Measurements from ENCODE around the gene KIF20B. TPM values are rescaled to one million over a fixed set of nuclear protein-coding genes. Genes with fewer than 3 reads are reported as not detected.

KIF20B gene
- total and polyA plus RNA-seq, 10 donors: 2.4 to 14.6 (median 8.6) TPM

- 47 to 92% (median 82%) methylated on average over 1 of the region's 1 CpG for WGBS, 5 donors
- Histone ChIP-seq H3K4me1 (peaks cover 0 to 8% (median 2%) of the 10 kb centered on the region in 6 donors), H3K4me3 (no peak overlapping the region), H3K9me3 (no peaks in the 10 kb centered on the region), H3K36me3 (peaks cover 0 to 68% (median 12%) of the 10 kb centered on the region in 6 donors), H3K27ac (no peak overlapping the region), H3K27me3 (replicated peaks in 1 of 7) (no peaks in the 10 kb centered on the region)
- TF ChIP-seq POLR2A (IDR thresholded peaks at IDR 0.05): no peak
- TF ChIP-seq POLR2AphosphoS5 (IDR thresholded peaks at IDR 0.05): no peak
- no peak for TF ChIP-seq CTCF (IDR thresholded peaks at IDR 0.05 in 8 of 11, conservative IDR thresholded peaks at IDR 0.05 in 3 of 11)
- intact Hi-C loops (cut with DNase I; ENCODE audit: low total_unique reads): no loop called here
- DNase-seq: no peak
Measured at GRCh38 chr10:89744026-89744425, 42.6 kb downstream of the KIF20B start.

- DNase-seq: no peak
- 88 to 96% (median 95%) methylated on average over 7 of the region's 7 CpGs for WGBS, 5 donors
- no peaks in the 10 kb centered on the region for H3K9me3 ChIP-seq
- peaks cover 0 to 58% (median 12%) of the 10 kb centered on the region in 6 donors for H3K36me3 ChIP-seq
- intact Hi-C loops (cut with DNase I; ENCODE audit: low total_unique reads): no loop called here
- no peak overlapping the region for H3K27ac ChIP-seq
- TF ChIP-seq POLR2AphosphoS5 (IDR thresholded peaks at IDR 0.05) (no peak), POLR2A (IDR thresholded peaks at IDR 0.05) (no peak), CTCF (IDR thresholded peaks at IDR 0.05 in 8 of 11, conservative IDR thresholded peaks at IDR 0.05 in 3 of 11) (no peak)
- H3K4me3 ChIP-seq: no peak overlapping the region
- H3K4me1 ChIP-seq: no peaks in the 10 kb centered on the region
- H3K27me3 ChIP-seq (replicated peaks in 1 of 7): no peaks in the 10 kb centered on the region
Measured at GRCh38 chr10:89745903-89746302, 44.5 kb downstream of the KIF20B start.

- H3K4me1 ChIP-seq: no peaks in the 10 kb centered on the region
- DNase-seq: no peak
- WGBS, 5 donors: 77 to 92% (median 86%) methylated on average over 1 of the region's 1 CpG
- no peaks in the 10 kb centered on the region for H3K27me3 ChIP-seq (replicated peaks in 1 of 7)
- no peak overlapping the region for H3K27ac ChIP-seq
- H3K9me3 ChIP-seq: no peaks in the 10 kb centered on the region
- intact Hi-C loops (cut with DNase I; ENCODE audit: low total_unique reads): no loop called here
- TF ChIP-seq POLR2AphosphoS5 (IDR thresholded peaks at IDR 0.05): no peak
- no peak for TF ChIP-seq POLR2A (IDR thresholded peaks at IDR 0.05)
- no peak for TF ChIP-seq CTCF (IDR thresholded peaks at IDR 0.05 in 8 of 11, conservative IDR thresholded peaks at IDR 0.05 in 3 of 11)
- H3K36me3 ChIP-seq: peaks cover 0 to 48% (median 11%) of the 10 kb centered on the region in 6 donors
- H3K4me3 ChIP-seq: no peak overlapping the region
Measured at GRCh38 chr10:89750441-89750840, 49.1 kb downstream of the KIF20B start.

- DNase-seq: no peak
- Histone ChIP-seq H3K36me3 (peaks cover 0 to 75% (median 4%) of the 10 kb centered on the region in 6 donors), H3K9me3 (no peaks in the 10 kb centered on the region), H3K27me3 (replicated peaks in 1 of 7) (no peaks in the 10 kb centered on the region), H3K27ac (no peak overlapping the region), H3K4me3 (no peak overlapping the region), H3K4me1 (no peaks in the 10 kb centered on the region)
- intact Hi-C loops (cut with DNase I; ENCODE audit: low total_unique reads): no loop called here
- 68 to 94% (median 82%) methylated on average over 2 of the region's 2 CpGs for WGBS, 5 donors
- no peak for TF ChIP-seq POLR2AphosphoS5 (IDR thresholded peaks at IDR 0.05)
- no peak for TF ChIP-seq POLR2A (IDR thresholded peaks at IDR 0.05)
- no peak for TF ChIP-seq CTCF (IDR thresholded peaks at IDR 0.05 in 8 of 11, conservative IDR thresholded peaks at IDR 0.05 in 3 of 11)
Measured at GRCh38 chr10:89755374-89755773, 54.0 kb downstream of the KIF20B start.

Measured in spleen (tissue), 11 donors.